ENCODE results near the gene CRX.
"Not testable (repeated sequence)": the region's sequence is repeated elsewhere in the genome, so short reads cannot be mapped to it uniquely, and the experiment has no call there.

Gene CRX

DNA sequence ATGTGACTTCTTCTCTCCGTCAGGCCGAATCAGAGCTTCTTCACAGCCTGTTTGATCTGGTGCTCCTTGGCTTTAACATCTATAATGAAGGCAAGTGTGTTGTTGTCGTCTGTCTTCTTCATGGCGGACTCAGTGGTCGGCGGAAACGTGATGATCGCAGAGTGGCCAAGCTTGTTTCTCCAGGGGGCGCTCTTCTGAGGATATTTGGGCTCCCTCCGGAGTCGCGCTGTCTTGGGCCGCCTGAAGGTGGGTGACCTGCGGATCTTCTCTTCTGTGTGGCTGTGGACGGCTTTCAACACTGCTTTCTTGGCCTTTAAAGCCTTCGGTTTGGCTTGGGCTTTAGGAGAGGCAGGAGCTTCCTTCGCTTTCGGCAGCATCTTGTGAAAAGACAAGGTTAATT is 27.2 kb upstream of the CRX start:
- DNase-seq (ENCODE audit: low spot score in 2 of 2) = no peak
- in situ Hi-C loops (cut with MboI; ENCODE audit: low sequenced_read_pairs) = no loop called here
- no peaks in the 10 kb centered on the region; the same call in 1 of the 2 replicates for H3K27me3 ChIP-seq (ENCODE audit: low read depth)

GRCh38 chr19:47796785-47797184 is 25.0 kb upstream of the CRX start:
- no peaks in the 10 kb centered on the region for H3K9me3 ChIP-seq
- H3K27me3 ChIP-seq (ENCODE audit: low read depth) = no peaks in the 10 kb centered on the region; the same call in 1 of the 2 replicates
- no peaks in the 10 kb centered on the region for H3K4me1 ChIP-seq
- H3K4me3 ChIP-seq = no peak overlapping the region
- H3K36me3 ChIP-seq (replicated peaks) = no peaks in the 10 kb centered on the region
- in situ Hi-C loops (cut with MboI; ENCODE audit: low sequenced_read_pairs) = no loop called here
- no peak for DNase-seq (ENCODE audit: low spot score in 2 of 2)

More for the DNA sequence above, 27.2 kb upstream of the CRX start:
- Histone ChIP-seq H3K4me3 (no peak overlapping the region), H3K9me3 (no peaks in the 10 kb centered on the region), H3K4me1 (no peaks in the 10 kb centered on the region), H3K36me3 (replicated peaks) (no peaks in the 10 kb centered on the region)

DNA sequence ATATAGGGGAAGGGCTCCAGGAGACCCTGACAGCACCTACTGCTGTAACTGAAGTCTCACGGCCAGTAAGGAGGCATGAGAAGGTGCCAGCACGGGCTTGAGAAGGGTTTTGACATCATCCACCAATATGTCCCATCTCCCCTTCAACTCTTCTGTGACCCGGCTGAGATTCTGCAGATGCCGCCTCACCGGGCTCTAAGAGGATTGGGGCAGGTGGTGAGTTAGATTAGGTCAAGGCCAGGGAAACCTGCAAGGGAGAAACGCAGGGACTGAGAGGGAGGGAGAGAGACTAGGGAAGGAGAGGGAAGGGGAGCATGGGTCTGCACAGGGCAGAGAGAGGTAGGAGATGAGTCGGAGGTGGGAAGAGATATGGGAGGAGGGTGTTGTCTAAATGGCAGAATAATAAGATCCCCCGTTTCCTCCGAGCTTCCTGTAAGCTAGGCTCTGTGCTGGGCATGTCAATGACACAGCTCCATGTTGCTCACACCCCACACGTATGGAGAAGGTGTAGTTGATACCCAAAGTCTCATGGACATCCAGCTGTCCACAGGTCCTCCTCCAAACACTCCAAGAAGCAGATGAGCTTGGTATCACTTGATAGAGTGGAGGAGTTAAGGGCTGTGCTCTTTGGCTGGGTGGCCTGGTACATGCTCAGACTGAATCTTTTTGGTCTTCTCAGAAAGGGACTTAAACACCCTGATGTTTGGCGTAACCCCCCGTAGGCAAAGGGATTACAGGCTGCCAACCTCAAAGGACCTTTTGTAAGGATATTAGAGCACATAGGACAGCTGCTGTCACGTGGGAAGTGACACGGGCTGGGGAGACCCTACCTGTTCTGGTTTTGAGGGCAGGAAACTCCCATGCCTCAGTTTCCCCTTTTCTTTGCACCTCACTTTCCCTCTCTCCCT is 23.5 kb upstream of the CRX start:
- H3K9me3 ChIP-seq = no peaks in the 10 kb centered on the region
- in situ Hi-C loops (cut with MboI; ENCODE audit: low sequenced_read_pairs) = no loop called here
- no peaks in the 10 kb centered on the region; the same call in 1 of the 2 replicates for H3K27me3 ChIP-seq (ENCODE audit: low read depth)
- no peak overlapping the region for H3K4me3 ChIP-seq
- DNase-seq (ENCODE audit: low spot score in 2 of 2) = no peak
- H3K36me3 ChIP-seq (replicated peaks) = no peaks in the 10 kb centered on the region
- H3K4me1 ChIP-seq = no peaks in the 10 kb centered on the region

GRCh38 chr19:47798904-47799266 is 22.9 kb upstream of the CRX start:
- Histone ChIP-seq H3K4me1 (no peaks in the 10 kb centered on the region), H3K36me3 (replicated peaks) (no peaks in the 10 kb centered on the region), H3K9me3 (no peaks in the 10 kb centered on the region), H3K27me3 (ENCODE audit: low read depth) (no peaks in the 10 kb centered on the region; the same call in 1 of the 2 replicates), H3K4me3 (no peak overlapping the region)
- DNase-seq (ENCODE audit: low spot score in 2 of 2) = no peak
- in situ Hi-C loops (cut with MboI; ENCODE audit: low sequenced_read_pairs) = no loop called here

DNA sequence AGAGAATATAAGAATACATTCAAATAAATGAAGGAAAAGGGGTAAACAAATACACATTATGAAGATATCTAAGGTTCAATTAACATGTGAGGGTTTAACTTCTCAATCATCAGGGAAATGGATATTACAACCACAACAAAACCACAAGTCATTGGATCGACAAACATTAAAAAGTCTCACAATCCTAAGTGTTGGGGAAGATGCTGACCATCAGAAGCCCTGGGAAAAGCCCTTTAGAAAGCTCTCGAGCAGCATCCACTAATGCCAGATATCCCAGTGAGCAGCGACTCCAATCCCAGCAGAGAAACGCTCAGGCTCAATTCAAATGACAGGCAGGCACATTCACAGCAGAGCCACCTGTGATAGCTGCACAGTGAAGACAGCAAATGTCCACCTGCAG is 20.5 kb upstream of the CRX start:
- Histone ChIP-seq H3K27me3 (ENCODE audit: low read depth) (no peaks in the 10 kb centered on the region; the same call in 1 of the 2 replicates), H3K36me3 (replicated peaks) (no peaks in the 10 kb centered on the region), H3K4me3 (no peak overlapping the region), H3K4me1 (no peaks in the 10 kb centered on the region), H3K9me3 (no peaks in the 10 kb centered on the region)
- DNase-seq (ENCODE audit: low spot score in 2 of 2) = no peak
- in situ Hi-C loops (cut with MboI; ENCODE audit: low sequenced_read_pairs) = no loop called here

GRCh38 chr19:47802521-47803043 is 19.2 kb upstream of the CRX start:
- H3K27me3 ChIP-seq (ENCODE audit: low read depth) = no peaks in the 10 kb centered on the region; the same call in 1 of the 2 replicates
- no peak for DNase-seq (ENCODE audit: low spot score in 2 of 2)
- no peaks in the 10 kb centered on the region for H3K4me1 ChIP-seq
- in situ Hi-C loops (cut with MboI; ENCODE audit: low sequenced_read_pairs) = no loop called here
- no peaks in the 10 kb centered on the region for H3K9me3 ChIP-seq
- H3K4me3 ChIP-seq = no peak overlapping the region
- H3K36me3 ChIP-seq (replicated peaks) = no peaks in the 10 kb centered on the region

DNA sequence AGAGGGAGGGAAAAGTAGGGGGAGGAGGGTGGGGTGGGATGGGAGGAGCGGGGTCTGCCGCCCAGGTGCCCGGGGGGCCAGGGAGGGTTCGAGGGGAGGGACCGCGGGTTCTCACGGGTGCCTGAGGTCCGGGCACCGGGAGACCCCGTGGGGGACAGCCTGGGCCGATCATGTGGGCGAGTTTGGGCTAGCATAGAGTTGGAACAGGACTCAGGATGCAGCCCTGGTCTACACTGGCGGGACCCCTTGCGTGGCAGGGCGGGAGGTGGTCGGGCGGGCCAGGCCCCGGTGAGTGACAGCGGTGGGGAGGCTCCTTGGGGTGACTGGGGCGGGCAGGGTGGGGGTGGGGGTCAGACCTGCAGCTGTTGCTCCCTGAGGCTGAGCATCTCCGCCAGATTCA is 18.6 kb upstream of the CRX start:
- H3K4me3 ChIP-seq; H3K27me3 ChIP-seq (ENCODE audit: low read depth); DNase-seq (ENCODE audit: low spot score in 2 of 2); H3K4me1 ChIP-seq; in situ Hi-C loops (cut with MboI; ENCODE audit: low sequenced_read_pairs); H3K9me3 ChIP-seq; H3K36me3 ChIP-seq (replicated peaks): not testable (repeated sequence)

GRCh38 chr19:47803671-47804070 is 18.1 kb upstream of the CRX start:
- DNase-seq (ENCODE audit: low spot score in 2 of 2); H3K36me3 ChIP-seq (replicated peaks); H3K27me3 ChIP-seq (ENCODE audit: low read depth); H3K9me3 ChIP-seq; H3K4me1 ChIP-seq; in situ Hi-C loops (cut with MboI; ENCODE audit: low sequenced_read_pairs); H3K4me3 ChIP-seq: not testable (repeated sequence)

GRCh38 chr19:47804451-47804850 is 17.3 kb upstream of the CRX start, which contains the start of gene TPRX1:
TSS of gene TPRX1 (minus strand) at chr19:47804551. CDS start at chr19:47804539, 12 bp downstream.
- H3K36me3 ChIP-seq (replicated peaks); H3K4me1 ChIP-seq; DNase-seq (ENCODE audit: low spot score in 2 of 2); H3K27me3 ChIP-seq (ENCODE audit: low read depth); H3K9me3 ChIP-seq; in situ Hi-C loops (cut with MboI; ENCODE audit: low sequenced_read_pairs); H3K4me3 ChIP-seq: not testable (repeated sequence)

- H3K4me1 ChIP-seq = no peaks in the 10 kb centered on the region
- no peaks in the 10 kb centered on the region for H3K9me3 ChIP-seq
- H3K27me3 ChIP-seq (ENCODE audit: low read depth) = no peaks in the 10 kb centered on the region
- DNase-seq (ENCODE audit: low spot score in 2 of 2) = no peak
- in situ Hi-C loops (cut with MboI; ENCODE audit: low sequenced_read_pairs) = no loop called here
- H3K4me3 ChIP-seq = no peak overlapping the region
- H3K36me3 ChIP-seq (replicated peaks) = no peaks in the 10 kb centered on the region
Observed at GRCh38 chr19:47805313-47805712, 16.4 kb upstream of the CRX start.

GRCh38 chr19:47806435-47806834 is 15.3 kb upstream of the CRX start:
- in situ Hi-C loops (cut with MboI; ENCODE audit: low sequenced_read_pairs) = no loop called here

DNA sequence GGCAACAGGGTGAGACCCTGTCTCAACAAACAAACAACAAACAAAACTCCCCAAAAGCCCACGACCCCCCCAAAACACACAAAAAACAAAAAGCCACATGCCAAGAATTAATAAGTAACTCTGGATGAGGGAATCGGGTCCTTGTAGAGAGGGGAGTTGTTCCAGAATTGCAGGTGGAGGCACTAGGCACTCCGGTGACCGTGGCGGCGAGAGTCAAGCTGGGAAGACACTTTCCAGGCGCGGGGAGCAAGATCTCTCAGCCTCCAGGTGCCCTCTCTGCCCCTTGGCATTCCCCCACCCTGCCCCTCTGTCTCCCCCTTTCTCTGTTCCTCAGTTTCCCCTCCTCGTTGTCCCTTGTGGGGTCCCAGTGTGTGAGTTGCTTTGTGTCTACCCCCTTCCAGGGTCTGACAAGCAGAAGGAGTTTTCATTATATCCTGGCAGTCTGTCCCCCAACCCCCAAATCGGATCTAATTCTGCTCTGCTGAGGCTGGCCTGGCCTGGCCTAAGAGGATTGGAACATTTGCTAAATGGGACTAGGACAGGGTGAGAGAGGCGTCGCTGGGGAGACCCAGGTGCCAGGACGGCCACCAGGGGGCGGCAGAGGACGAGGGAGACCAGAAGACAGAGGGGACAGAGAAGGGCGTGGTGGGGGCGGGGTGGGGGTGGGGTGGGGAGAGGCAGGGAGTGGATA is 8.3 kb upstream of the CRX start:
- no peaks in the 10 kb centered on the region for H3K36me3 ChIP-seq (replicated peaks)
- in situ Hi-C loops (cut with MboI; ENCODE audit: low sequenced_read_pairs) = no loop called here
- no peak overlapping the region for H3K4me3 ChIP-seq
- 0 out of 2 replicates have a peak, but pooled peaks cover 3% of the 10 kb centered on the region for H3K4me1 ChIP-seq
- DNase-seq (ENCODE audit: low spot score in 2 of 2) = peak; percentile 74 to 97
- H3K9me3 ChIP-seq = no peaks in the 10 kb centered on the region
- H3K27me3 ChIP-seq (ENCODE audit: low read depth) = no peaks in the 10 kb centered on the region

More at GRCh38 chr19:47806435-47806834, 15.3 kb upstream of the CRX start:
- no peaks in the 10 kb centered on the region for H3K4me1 ChIP-seq
- no peaks in the 10 kb centered on the region for H3K9me3 ChIP-seq
- H3K4me3 ChIP-seq = no peak overlapping the region
- no peak for DNase-seq (ENCODE audit: low spot score in 2 of 2)
- no peaks in the 10 kb centered on the region for H3K27me3 ChIP-seq (ENCODE audit: low read depth)
- no peaks in the 10 kb centered on the region for H3K36me3 ChIP-seq (replicated peaks)

DNA sequence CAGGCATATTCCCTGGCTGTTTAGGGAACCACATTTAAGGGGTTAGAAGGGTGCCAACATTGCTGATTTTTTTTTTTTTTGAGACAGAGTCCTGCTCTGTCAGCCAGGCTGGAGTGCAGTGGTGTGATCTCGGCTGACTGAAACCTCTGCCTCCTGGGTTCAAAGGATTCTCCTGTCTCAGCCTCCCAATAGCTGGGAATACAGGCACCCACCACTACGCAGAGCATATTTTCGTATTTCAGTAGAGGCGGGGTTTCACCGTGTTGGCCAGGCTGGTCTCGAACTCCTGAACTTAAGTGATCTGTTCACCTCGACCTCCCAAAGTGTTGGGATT is 7.8 kb upstream of the CRX start:
- Histone ChIP-seq H3K27me3 (ENCODE audit: low read depth) (no peaks in the 10 kb centered on the region), H3K4me1 (0 out of 2 replicates have a peak, but pooled peaks cover 3% of the 10 kb centered on the region), H3K36me3 (replicated peaks) (no peaks in the 10 kb centered on the region), H3K4me3 (no peak overlapping the region), H3K9me3 (no peaks in the 10 kb centered on the region)
- in situ Hi-C loops (cut with MboI; ENCODE audit: low sequenced_read_pairs) = no loop called here
- no peak for DNase-seq (ENCODE audit: low spot score in 2 of 2)

DNA sequence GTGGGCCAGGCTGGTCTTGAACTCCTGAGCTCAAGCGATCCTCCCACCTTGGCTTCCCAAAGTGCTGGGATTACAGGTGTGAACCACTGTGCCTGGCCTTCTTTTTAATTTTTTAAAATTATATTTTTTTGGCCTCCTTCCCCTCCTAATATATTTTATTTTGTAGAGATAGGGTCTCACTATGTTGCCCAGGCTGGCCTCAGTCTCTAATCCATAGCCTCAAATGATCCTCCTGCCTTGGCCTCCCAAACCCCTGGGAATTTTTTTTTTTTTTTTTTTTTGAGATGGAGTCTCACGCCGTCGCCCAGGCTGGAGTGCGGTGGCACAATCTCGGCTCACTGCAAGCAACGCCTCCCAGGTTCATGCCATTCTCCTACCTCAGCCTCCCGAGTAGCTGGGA is 5.5 kb upstream of the CRX start:
- H3K27me3 ChIP-seq (ENCODE audit: low read depth); in situ Hi-C loops (cut with MboI; ENCODE audit: low sequenced_read_pairs); H3K4me3 ChIP-seq; H3K36me3 ChIP-seq (replicated peaks); H3K9me3 ChIP-seq; DNase-seq (ENCODE audit: low spot score in 2 of 2): not testable (repeated sequence)
- H3K4me1 ChIP-seq = peaks cover 10% of the 10 kb centered on the region

All from HAP-1 (cell line).